Skeletal muscle satellite cell (primary cell): ENCODE measurements around the gene RBPJ.

Experiments used
- H3K27me3 ChIP-seq: 2 replicates; pipeline ENCODE4 v1.7.0; 2013; ENCODE audit warnings: low read length; ENCODE audit not compliant: control insufficient read depth, insufficient read depth
- H3K36me3 ChIP-seq: 2 replicates; pipeline ENCODE4 v1.7.0; 2013; ENCODE audit warnings: mild to moderate bottlenecking, control low read depth, low read length; ENCODE audit not compliant: insufficient read depth
- H3K4me1 ChIP-seq: 2 replicates; pipeline ENCODE4 v1.7.0; 2013; ENCODE audit warnings: low read length; ENCODE audit not compliant: control insufficient read depth, insufficient read depth
- H3K4me2 ChIP-seq: 2 replicates; pipeline ENCODE4 v1.7.0; 2013; ENCODE audit warnings: mild to moderate bottlenecking, low read length
- H3K4me3 ChIP-seq: 2 replicates; pipeline ENCODE4 v1.7.0; 2013; ENCODE audit warnings: low read length
- H3K9ac ChIP-seq: 2 replicates; pipeline ENCODE4 v1.7.0; 2013; ENCODE audit warnings: mild to moderate bottlenecking, low read depth, low read length, moderate library complexity
- H3K9me3 ChIP-seq: replicated peaks from 2 replicates; pipeline ENCODE4 v1.7.0; 2013; ENCODE audit warnings: mild to moderate bottlenecking, control low read depth, low read length

RBPJ gene

DNA sequence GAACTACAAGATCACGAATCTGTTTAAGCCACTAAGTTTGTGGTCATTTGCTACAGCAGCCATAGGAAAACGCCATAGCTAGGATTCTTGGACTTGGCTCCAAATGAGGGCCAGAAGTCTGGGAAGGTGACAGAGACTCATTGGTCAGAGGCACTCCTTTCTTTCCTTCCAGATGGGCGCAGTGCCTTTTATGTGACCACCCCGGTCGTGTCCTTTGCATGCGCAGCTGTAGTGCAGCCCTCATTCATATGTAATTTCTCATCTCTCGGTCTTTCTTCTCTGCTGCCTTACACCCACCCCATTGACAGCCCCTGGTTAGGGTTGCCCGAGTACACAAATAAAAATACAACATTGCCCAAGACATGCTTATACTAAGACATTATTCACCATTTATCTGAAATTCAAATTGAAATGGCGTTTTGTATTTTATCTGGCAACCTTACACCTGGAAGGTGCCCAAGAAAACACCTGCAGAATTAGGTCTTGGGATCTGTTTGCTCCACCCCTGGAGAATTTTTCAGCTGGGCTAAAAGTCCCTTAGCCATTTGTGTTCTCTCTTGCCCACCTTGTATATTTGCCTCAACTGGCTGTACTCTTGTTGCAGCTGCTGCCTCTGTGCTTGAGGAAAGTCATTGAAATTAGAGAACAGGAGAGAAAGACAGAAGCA lies 147.6 kb downstream of the RBPJ start:
- Histone ChIP-seq H3K4me3 (no peak overlapping the region), H3K27me3 (no peaks in the 10 kb centered on the region), H3K9ac (no peak overlapping the region), H3K36me3 (no peaks in the 10 kb centered on the region), H3K4me1 (peaks cover 7% of the 10 kb centered on the region), H3K9me3 (peaks cover 3% of the 10 kb centered on the region), H3K4me2 (no peak overlapping the region)

DNA sequence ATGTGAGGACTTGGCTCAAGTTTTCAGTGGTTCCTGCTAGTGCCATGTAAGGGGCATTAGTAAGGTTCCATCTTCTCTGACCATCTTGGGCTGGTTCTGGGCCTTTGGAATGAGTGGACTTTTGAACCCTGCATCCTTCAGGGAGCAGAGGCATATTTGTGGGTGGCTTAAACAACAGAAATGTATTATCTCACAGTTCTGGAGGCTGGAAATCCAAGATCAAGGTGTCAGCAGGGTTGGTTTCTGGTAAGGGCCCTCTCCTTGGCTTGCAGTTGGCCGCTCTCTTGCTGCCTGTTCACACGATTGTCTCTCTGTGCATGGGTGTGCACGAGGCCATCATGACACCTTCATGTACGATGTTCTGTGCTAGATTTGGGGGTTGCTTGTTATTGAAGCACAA lies 148.2 kb downstream of the RBPJ start:
- H3K9ac ChIP-seq: no peak overlapping the region
- H3K36me3 ChIP-seq: no peaks in the 10 kb centered on the region
- no peak overlapping the region for H3K4me3 ChIP-seq
- no peak overlapping the region for H3K4me2 ChIP-seq
- peaks cover 7% of the 10 kb centered on the region for H3K4me1 ChIP-seq
- no peaks in the 10 kb centered on the region for H3K9me3 ChIP-seq
- no peaks in the 10 kb centered on the region for H3K27me3 ChIP-seq

DNA sequence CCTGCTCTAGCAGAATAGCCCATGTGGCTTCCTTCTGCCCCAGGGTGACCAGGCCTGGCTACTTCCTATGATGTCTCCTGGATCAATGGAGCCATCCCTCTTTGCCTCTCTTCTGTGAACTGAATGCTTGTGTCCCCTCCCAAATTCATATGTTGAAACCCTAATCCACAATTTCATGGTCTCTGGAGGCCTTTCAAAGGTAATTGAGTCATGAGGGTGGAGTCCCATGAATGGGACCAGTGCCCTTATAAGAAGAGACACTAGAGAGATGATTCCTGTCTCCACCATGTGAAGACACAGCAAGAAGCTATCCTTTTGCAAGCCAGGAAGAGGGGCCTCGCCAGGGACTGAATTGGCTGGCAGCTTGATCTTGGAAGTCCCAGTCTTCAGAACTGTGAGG lies 151.1 kb downstream of the RBPJ start:
- no peak overlapping the region for H3K4me3 ChIP-seq
- no peak overlapping the region for H3K9ac ChIP-seq
- no peaks in the 10 kb centered on the region for H3K27me3 ChIP-seq
- H3K9me3 ChIP-seq: no peaks in the 10 kb centered on the region
- peaks cover 7% of the 10 kb centered on the region for H3K4me1 ChIP-seq
- no peak overlapping the region for H3K4me2 ChIP-seq
- H3K36me3 ChIP-seq: no peaks in the 10 kb centered on the region

DNA sequence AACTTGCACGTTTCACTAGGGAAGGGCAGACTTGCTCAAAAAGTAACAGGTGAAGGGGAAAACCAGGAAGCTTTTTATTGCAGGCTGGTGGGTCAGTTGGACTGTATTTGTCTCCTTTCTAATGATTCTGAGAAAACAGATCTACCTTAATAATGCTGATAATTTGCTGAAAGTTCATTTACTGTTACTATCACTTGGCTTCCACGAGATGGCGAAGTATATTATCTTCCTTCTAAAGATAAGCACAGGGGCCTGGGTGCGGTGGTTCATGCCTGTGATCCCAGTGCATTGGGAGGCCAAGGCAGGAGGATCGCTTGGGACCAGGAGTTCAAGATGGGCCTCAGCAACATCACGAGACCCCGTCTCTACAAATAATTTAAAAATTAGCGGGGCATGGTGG lies 153.1 kb downstream of the RBPJ start:
- Histone ChIP-seq H3K4me1 (peaks cover 7% of the 10 kb centered on the region), H3K4me2 (no peak overlapping the region), H3K27me3 (no peaks in the 10 kb centered on the region), H3K36me3 (no peaks in the 10 kb centered on the region), H3K4me3 (no peak overlapping the region), H3K9me3 (no peaks in the 10 kb centered on the region), H3K9ac (no peak overlapping the region)

DNA sequence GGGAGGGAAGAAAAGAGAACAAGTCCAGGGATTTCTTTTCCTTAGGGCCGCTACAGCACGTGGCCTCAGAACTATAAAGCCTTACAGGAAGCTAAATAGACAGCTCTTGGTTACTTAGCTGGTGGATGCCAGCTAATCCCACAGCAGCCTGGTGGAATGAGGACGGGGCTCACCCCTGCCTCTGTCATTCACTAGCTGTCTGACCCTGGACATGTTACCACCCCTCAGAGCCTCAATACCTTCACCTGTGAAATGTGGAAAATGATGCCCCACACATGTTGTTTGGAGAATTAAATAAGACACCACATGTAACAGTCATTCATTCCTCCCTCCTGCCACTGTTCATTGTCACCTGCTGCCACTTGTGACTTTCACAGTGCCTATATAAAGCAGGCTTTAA lies 153.7 kb downstream of the RBPJ start:
- Histone ChIP-seq H3K4me2 (no peak overlapping the region), H3K9ac (no peak overlapping the region), H3K27me3 (no peaks in the 10 kb centered on the region), H3K4me1 (peaks cover 10% of the 10 kb centered on the region), H3K36me3 (no peaks in the 10 kb centered on the region), H3K9me3 (no peaks in the 10 kb centered on the region), H3K4me3 (no peak overlapping the region)

DNA sequence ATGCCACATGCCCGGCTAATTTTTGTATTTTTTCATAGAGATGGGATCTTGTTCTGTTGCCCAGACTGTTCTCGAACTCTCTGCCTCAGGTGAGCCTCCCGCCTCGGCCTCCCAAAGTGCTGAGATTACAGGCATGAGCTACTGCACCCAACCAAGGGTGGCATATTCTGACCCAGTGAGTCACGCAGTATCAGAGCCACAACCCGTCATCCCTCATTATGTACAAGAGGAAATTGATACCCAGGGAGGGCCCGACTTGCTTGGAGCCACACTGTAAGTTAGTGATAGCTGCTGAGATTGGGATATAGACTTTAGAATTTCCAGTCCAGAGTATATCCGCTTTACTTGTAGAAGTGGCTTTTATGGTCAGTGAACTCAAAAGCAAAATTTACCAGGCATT lies 154.9 kb downstream of the RBPJ start:
- no peak overlapping the region for H3K4me3 ChIP-seq
- no peak overlapping the region for H3K9ac ChIP-seq
- H3K27me3 ChIP-seq: no peaks in the 10 kb centered on the region
- no peaks in the 10 kb centered on the region for H3K36me3 ChIP-seq
- H3K4me2 ChIP-seq: no peak overlapping the region
- peaks cover 10% of the 10 kb centered on the region for H3K4me1 ChIP-seq
- no peaks in the 10 kb centered on the region for H3K9me3 ChIP-seq

DNA sequence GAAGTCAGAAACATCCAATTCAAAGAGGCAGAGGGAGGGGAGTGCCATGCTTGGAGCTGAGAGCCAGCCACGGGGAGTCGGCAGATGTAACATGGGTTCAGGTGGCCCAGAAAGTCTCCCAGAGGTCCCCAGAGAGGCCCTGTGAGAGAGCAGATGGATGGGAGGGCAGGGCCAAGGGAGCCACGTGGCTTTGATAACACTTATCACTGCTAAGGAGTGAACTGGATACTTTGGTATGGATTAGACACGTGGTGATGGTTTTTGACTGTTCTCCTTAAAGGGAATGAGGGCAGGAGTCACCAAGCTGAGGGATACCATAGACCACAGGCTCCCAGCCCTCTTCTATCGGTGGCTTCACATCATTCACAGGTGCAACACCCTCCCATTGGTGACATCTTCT lies 155.7 kb downstream of the RBPJ start:
- Histone ChIP-seq H3K9me3 (no peaks in the 10 kb centered on the region), H3K4me2 (no peak overlapping the region), H3K9ac (no peak overlapping the region), H3K4me3 (no peak overlapping the region), H3K27me3 (no peaks in the 10 kb centered on the region), H3K36me3 (no peaks in the 10 kb centered on the region), H3K4me1 (peaks cover 10% of the 10 kb centered on the region)

DNA sequence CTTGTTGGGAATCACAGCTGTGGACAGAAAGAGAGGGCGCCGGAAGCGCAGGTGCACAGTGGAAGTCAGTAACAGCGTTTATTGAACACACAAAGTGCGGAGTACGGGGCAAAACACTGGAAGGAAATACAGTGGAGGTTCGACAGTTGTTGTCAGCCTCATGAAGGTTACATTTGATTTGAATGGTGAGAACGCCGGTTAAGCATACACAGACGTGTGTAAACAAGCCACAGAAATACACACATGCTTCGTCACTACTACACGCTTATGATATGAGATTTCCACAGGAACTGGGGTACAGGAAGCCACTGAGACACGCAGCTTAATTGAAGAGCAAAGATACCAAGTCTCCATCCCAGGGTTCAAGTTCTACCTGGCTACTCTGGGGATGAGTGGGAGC lies 157.5 kb downstream of the RBPJ start:
- Histone ChIP-seq H3K9me3 (no peaks in the 10 kb centered on the region), H3K4me3 (no peak overlapping the region), H3K36me3 (no peaks in the 10 kb centered on the region), H3K27me3 (no peaks in the 10 kb centered on the region), H3K9ac (no peak overlapping the region), H3K4me1 (peaks cover 5% of the 10 kb centered on the region), H3K4me2 (no peak overlapping the region)

DNA sequence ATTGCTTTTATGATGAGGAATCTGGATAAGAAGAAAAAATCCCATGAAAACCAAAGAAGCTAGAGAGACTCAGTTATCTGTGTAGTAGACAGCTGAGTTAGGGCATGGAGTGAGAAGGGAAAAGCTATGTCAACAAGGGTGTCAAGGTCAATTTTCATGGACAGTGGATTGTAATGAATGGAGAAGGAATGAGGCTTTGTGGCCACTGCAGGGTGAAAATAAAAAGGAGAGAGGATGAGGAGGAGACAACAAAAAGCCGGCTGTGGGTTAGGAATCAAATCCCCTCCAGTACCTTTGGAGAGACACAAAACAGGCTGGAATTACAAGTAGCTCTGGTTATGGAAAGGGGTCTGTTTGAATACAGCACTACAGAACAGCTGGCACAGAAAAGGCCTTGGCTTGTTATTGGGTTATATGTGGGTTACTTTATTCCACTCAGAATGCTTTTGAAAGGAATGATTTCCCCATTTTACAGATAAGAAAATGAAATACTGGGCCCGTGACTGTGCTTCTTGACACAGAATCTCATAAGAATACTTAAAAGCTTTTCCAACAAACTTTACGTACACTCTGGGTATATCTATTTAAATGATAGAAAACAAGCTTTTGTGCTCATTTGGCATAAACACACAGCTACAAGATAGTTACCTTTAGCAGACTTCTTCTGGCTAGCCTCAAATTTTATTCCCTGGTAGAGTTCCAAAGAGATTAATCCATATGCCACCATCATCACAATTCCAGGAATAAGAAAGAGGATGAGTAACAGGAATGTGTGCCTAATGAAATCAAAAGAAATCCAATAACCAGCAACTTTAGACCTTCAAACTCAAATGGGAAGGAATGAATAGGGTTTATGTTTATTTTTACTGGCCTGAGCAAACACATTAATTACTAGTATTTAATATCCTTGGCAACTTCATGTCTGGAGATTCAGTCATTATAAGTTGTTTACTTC lies 162.0 kb downstream of the RBPJ start:
- H3K36me3 ChIP-seq: no peaks in the 10 kb centered on the region
- H3K4me3 ChIP-seq: no peak overlapping the region
- peaks cover 16% of the 10 kb centered on the region for H3K4me1 ChIP-seq
- H3K27me3 ChIP-seq: no peaks in the 10 kb centered on the region
- H3K9ac ChIP-seq: no peak overlapping the region
- no peaks in the 10 kb centered on the region for H3K9me3 ChIP-seq
- no peak overlapping the region for H3K4me2 ChIP-seq

DNA sequence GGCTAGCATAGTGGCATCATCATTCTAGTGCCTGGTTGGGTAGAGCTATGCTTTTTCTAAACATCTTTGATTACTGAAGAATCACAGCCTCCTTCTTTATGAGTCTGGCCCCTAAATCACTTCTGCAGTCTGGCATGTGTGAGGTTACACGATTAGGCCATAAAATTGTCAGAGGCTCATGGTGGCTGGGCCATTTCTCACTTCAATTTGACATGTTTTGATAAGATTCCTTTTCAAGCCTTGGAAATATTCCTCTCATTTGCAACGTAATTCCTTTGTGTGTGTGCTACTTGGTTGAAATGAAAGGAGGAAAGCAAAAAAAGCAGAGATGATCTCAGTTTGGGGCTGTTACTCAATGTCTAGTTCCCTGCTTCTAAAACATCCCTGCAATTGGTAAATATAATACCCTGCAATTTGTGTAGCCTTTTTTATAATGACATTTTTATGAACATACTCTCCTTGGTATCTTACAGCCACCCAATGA lies 163.3 kb downstream of the RBPJ start:
- Histone ChIP-seq H3K27me3 (peaks cover 1% of the 10 kb centered on the region), H3K36me3 (no peaks in the 10 kb centered on the region), H3K4me2 (no peak overlapping the region), H3K9ac (no peak overlapping the region), H3K4me1 (peaks cover 16% of the 10 kb centered on the region), H3K9me3 (no peaks in the 10 kb centered on the region), H3K4me3 (no peak overlapping the region)

DNA sequence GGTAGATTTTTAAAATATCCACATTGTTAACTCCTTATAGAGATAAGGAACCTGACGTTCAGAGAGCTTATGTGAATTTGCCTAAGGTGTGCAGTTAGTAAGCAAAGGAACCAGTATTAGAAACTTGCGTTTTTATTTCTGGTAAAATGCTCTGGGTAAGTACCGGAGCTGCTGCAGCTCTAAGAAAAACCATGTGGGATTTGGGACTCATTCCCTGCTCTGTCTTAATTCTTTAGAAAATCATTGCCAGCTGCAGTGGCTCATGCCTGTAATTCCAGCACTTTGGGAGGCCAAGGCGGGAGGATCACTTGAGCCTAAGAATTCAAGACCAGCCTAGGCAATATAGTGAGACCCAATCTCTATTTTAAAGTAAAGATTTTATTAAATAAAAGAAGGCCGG lies 163.7 kb downstream of the RBPJ start:
- Histone ChIP-seq H3K36me3 (no peaks in the 10 kb centered on the region), H3K27me3 (peaks cover 5% of the 10 kb centered on the region), H3K4me2 (no peak overlapping the region), H3K4me3 (no peak overlapping the region), H3K9me3 (no peaks in the 10 kb centered on the region), H3K4me1 (peaks cover 14% of the 10 kb centered on the region), H3K9ac (no peak overlapping the region)
